Embryonic facial prominence (tissue), 1 donor: ENCODE results near the gene ZNF280B.
A peak's percentile ranks its signal among the peaks of the same experiment; 100 is the strongest.

Experiments
- DNase-seq: peaks from one replicate; pipeline ENCODE4 v3.0.0-alpha.2; 2016; ENCODE audit errors: extremely low spot score

Gene ZNF280B, protein sequence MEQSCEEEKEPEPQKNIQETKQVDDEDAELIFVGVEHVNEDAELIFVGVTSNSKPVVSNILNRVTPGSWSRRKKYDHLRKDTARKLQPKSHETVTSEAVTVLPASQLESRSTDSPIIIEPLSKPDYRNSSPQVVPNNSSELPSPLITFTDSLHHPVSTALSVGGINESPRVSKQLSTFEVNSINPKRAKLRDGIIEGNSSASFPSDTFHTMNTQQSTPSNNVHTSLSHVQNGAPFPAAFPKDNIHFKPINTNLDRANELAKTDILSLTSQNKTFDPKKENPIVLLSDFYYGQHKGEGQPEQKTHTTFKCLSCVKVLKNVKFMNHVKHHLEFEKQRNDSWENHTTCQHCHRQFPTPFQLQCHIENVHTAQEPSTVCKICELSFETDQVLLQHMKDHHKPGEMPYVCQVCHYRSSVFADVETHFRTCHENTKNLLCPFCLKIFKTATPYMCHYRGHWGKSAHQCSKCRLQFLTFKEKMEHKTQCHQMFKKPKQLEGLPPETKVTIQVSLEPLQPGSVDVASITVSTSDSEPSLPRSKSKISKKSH

DNA sequence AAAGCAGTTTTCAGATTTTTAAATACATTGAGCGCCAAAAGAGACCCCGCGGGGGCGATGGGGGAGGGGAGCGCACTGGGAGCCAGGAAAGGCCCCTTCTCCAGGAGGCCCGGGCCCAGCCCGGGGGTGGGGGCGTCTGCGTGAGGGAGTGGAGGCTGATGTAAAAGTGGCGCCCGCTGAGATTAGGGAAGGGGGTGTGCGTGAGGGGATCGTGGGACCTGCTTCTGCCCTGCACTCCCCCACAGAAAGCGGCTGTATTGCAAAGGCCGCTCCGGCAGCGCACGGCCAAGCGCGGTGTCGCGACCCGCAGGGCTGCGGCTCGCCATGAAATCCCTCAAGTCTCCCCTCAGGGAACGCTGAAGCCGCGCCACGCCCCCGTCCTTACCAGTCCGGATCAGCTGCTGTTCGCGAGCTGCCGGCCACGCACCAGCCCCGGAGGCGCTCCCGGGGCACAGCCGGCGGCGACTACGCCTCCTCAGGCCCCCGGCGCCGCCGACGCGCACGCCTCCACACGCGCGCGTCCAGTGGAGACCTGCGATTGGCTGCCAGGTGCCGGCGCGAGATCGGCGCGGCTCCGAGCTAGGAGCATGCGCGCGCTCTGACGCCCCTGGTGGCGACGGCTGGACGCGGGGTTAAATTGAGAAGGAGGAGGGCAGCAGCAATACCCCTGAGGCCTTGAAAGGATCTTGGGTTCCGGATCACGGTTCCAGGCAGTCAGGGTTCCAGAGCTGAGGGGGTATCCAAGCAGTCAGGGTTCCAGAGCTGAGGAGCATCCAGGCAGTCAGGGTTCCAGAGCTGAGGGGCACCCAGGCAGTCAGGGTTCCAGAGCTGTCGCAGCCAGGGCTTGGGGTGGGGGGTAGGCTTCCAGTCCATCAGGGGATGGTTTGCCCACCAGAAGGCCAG, at the start of gene ZNF280B:
ZNF280B (minus strand) TSS at position 469 of the 903 bp plus-strand sequence. CDS start 19,344 bp downstream, outside the sequence.
- peak; percentile 20 for DNase-seq

DNA sequence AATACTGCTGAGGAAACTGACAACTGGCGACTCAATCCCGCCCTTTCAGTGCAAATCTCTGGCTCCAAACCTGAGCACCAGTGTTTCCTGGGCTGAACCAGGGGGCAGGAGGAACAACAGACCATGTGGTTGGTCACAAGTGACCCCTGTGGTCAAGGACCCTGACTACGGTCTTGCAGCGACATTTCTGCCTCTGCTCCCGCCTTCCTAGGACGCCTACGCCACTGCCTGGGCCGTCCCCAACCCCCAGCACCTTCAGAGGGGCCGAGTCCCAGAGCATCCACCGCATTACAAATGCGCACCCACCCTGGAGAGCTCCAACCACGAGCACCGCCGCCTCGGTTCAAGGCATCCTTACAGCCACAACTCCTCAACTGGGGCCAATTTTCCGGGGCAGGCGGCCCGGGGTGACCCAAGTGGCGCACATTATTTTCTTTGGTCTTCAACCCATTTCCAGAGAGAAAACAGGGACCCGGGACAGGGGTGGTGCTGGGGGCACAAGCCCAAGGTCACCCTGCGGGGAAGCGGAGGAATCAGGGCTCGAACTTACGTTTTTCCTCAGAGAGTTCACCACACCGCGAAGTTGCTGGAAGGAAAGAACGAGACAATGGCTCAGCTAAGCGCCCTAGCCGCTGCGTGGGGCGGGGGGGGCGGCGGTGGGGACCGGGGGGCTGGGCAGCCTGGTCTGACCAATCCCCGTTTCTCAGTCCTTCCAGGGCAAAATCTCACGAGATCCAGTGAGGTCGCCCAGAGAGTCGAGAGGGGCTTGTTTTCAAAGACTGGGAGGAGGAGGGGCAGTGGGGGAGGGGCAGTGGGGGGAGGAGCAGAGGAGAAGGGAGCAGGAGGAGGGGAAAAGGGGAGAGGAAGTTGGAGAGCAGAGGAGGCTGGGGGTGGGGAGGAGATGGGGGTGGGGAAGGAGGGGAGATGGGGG, 48.7 kb upstream of the ZNF280B start:
- DNase-seq: no peak

DNA sequence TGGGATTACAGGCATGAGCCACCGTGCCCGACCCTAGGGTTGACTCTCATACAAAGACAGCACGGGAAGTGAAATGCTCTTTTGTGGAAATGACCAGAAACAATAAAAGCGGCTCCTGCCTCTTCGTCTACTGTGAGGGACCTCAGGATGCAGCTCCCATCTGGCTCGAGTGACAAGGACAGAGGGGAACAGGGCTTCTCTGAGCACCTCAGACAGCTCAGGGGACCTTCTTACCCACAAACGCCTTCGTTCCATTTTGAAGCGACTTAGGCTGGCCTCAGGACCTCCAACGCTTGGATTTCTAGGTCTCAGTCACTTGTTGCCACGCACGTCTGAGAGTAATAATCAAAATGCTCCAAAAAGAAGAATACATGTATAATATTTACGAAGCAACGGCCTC, 48.0 kb upstream of the ZNF280B start:
- no peak for DNase-seq

DNA sequence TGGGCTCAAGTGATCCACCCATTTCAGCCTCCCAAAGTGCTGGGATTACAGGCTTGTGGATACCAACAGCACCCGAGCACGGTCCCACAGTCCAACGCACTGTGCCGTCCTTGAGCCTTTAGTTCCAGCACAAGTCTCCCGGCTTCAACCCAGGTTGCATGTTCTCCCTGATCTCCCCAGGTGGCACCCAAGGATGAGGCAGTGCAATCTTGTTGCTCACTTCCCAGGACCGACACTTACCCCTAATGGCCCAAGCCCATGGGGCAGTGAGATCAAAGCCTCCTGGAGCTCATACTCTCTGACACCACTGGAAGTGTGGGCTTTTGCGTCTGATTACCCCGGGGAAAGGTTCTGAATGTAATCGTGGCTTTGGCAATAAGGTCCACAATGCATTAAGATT, 47.1 kb upstream of the ZNF280B start:
- DNase-seq: no peak

DNA sequence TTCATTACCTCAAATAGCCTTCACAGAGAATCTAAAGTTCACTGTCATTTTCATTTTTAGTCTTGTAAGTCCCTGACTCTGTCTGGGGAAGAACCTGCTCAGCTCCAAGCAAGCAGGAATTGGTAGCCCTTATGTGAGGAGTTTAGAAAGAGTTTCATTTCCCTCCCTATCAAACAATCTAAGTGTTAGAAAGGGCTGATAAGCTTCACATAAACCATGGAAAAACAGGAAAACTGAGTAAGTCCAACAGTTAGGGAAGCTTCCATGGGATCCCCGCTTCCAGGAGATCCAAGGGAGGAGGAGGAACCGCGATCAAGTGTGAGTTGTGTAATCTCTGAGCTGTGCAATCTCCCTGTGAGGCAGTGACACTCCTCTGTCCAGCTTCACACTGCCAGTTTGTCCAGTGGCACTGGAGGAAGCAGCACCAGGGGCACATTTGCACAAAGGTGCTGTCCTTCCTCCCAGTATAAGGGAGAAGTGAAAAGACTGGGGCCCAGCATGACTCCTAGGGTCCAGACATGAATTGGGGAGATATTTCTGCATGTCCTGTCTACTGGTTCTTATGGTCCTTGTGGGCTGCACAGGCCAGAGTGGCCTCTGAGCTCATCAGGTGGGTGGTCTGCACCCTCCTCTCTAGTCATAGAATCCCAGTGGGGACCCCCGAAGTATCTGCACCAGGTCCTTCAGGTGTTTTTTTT, 46.2 kb upstream of the ZNF280B start:
- no peak for DNase-seq

DNA sequence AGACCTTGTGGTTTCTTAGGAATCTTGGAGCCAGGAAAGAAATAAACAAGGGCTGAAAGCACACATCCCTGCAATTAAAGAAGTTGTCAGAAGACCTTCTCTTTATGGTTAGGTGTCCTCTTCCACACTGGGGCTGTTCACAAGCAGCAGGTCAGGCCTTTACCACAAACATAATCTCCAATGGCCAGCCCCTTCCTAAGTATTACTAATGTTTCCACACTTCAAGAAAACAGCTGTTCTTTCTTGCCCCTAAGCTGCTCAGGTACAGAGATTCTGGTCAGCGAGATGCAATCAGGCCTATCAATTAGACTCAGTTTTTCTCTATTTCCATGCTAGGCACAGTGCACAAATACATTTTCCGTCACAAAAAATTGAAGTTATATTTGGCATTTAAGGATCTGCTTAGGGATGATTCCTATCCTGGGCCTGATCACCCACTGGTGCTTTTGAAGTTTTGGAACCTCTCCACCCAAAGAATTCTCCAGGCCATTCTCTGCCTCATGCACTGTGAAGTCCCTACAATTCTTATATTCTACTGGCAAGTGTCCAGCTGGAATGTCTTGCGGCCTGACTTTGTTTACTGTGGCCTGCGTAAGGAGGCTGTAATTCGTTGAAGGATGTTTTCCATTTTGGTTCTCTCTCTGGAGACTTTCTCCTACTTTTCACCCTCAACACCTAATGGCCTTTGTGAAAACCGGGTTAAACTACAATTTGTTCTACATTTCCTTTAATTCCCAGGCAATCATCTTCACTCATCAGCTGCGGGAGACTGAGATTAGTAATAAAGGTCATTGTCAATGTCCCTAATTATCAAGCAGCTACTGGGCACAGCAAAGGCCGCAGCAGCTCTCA, 45.4 kb upstream of the ZNF280B start:
- no peak for DNase-seq

DNA sequence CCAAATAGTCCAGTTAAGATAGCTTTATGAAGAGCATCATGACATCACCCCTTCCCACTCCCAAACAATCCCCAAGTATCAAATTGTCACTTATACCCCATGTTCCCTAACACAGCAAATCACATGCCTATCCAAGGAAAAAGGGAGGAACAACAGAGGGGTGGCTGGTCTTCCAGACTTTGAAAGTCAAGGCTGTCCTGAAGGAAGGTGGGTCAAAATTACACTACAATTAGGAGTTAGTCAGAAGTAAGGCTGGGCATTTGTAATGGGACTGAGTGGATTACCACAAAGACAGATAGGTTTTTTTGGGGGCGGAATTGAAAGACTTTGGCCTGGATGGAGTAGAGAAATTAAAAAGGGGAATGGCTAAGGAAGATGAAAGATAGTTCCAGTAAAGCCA, 44.6 kb upstream of the ZNF280B start:
- DNase-seq: no peak

DNA sequence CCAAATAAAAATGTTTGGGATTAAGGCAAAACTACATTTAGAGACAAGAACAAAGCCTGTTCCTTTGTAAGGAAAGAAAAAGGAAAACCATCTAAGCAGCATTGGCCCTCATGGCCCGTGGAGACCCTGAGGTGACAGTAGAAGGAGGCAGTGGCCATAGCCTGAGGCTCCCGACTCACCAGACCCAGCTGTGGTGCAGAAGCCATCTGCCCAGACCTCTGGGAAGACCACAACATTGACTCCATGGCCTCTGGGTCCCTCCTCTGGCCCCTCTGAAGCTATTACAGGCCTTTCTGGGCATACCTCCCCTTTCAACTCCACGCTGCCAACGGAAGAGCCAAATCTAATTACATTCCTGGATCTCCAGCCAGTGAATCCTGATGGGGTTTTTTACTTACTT, 44.1 kb upstream of the ZNF280B start:
- DNase-seq: no peak

DNA sequence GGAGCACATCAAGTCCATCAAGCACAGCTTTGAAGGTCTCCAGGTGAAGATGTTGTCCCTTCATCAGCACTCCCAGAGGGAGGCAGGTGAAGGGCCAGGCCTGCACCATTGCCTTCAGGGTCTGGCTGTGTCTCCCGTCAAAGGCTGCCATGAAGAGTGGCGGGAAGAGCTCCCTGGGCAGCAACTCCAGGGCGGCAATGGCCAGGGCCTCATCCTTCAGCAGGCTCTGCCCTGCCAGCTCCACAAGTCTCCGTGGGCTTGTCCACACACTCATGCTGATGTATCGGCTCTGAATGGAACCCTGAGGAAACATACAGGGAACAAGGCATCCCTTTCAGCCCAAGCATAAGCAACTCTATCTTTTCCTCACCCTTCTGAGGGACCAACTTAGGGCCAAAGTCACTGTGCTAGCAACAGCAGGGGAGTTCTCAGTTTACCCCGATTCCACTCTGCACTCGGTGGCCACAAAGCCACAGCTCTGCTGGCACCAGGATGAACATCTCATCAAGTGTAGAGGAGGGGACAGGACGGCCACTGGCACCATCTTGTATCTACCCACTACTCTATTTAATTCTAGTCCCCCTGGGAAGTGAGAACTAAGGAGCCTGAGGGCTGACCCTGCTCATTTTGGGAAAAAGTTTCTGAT, 42.4 kb upstream of the ZNF280B start:
- DNase-seq: no peak

DNA sequence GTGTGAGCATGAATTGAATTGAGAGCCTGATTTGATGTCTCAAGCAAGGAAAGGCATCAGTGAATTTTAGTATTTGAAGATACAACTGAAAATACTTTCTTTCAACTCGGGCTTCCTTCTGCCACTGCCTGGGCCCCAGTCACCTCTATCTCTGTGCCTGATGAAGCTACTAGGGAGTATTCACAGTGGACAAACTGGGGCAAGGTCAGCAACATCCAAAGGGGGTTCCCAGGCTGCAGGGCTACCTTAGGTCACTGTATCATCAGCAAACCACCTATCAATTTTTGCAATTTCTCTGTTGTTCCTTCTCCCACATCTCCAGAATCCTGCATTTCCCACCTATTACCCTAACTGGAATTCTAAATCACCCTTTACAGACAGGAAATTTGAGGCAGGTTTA, 40.4 kb upstream of the ZNF280B start:
- no peak for DNase-seq

DNA sequence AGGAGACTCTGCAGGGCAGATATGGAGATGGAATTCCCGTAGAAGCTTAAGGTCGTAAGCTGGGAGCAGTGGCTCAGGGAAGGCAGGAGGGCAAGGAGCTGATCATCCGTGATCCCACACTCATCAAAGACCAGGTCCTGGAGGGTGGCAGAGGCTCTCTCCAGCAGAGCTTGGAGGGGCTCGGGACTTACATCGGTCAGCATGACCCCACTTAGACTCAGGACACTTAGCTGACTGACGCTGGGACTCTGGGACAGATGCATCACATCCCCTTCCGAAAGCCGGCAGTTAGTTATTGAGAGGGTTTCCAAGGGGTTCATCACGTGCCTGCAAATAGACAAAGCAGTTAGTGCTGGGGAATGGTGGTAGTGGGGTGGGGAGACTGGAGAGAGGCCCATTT, 39.8 kb upstream of the ZNF280B start:
- no peak for DNase-seq

DNA sequence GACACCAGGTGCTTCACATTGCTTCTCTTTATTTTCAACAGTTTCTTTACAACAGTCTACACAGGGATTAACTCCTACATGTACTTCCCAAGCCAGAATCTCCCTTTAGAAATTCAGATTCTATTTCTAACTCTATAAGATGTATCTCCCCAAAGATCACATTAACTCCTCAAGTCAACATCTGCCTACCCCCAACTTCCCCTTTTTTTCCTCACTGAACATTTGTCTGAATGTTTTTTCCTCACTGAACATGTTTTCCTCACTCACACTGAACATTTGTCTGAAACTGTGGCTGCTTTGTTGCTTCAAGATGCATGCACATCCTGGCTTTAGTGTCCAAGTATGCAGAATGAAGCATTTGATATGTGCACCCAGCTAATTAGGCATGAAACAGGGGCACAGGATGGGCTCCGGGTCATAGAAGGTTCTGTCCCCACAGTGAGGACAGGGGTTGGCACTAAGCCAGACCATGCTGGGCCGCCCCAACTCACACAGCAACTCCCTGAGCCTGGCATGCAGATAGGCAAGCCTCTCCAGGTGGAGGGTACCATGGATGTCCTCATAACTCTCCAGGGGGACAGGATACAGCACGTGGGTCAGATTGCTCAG, 39.3 kb upstream of the ZNF280B start:
- no peak for DNase-seq

DNA sequence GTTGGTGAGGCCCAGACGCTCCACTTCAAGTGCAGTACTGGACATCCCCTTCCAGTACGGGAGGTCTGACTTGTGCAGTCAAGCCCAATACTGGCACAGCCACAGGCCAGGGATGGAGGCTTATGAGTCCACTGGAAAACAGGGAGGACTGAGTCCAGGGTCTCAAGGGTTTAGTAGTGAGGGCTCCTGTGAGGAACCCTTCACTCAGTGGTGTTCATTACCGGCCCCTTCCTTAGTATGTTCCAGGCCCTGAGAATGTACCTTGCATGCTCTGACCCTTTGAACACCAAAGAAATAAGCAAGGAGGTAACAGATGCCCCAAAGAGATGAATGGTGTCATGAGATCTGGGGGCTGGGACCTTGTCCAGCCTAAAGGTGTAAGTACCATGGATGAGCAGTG, 38.7 kb upstream of the ZNF280B start:
- no peak for DNase-seq

DNA sequence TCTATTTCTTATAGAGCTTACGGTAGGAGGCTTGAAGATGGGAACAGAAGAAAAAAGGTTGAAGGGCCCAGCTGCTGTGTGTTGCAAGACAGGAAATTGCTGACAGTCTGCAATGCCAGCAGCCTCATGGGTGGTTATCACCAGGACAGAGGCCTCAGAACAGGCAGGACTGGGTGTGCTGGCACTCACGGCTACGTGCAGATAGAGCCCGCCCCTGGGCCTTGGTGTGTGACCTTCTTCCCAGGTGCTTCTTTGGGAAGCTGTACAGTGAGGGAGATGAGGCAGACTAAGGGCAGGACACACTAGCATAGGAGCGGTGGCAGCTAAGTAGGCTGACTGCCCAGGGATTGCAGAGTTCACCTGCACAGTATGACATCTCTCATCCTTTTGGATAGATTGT, 37.9 kb upstream of the ZNF280B start:
- DNase-seq: no peak

DNA sequence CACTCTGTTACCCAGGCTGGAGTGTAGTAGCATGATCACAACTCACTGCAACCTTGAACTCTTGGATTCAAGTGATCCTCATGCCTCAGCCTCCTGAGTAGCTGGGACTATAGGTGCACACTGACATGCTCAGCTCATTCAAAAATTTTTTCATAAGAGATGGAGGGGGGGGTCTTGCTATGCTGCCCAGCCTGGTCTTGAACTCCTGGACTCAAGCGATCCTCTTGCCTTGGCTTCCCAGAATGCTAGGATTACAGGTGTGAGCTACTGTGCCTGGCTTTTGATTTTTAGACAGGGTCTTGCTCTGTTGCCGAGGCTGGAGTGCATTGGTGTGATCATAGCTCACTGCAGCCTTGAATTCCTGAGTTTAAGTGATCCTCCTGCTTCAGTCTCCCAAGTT, 36.5 kb upstream of the ZNF280B start:
- no peak for DNase-seq

DNA sequence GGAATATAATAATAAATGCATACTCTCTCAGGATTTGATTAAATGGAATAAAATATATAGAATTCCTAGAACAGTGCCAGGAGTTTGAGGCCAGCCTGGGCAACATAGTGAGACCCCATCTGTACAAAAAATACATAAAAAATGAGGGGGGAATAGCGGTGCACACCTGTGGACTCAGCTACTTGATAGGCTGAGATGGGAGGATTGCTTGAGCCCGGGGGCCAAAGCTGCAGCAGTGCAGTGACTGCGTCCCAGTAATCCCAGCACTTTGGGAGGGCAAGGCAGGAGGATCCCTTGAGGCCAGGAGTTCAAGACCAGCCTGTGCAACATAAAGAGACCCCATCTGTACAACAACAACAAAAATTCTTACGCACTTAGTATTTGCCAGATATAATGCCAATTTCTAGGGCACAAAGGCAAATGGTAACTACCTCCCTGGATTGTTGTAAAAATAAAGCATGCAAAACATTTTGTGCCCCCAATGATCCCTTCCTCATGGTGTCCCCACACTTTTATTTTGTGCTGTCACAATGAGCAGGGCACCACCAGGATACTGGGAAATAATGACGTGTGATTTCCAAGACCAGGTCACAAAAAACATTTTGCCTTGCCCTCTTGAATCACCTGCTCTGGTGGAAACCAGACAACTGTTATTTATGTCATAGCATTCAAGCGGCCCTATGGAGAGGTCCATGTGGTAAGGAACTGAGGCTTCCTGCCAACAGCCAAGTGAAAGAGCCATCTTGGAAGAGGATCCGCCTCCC, 29.9 kb upstream of the ZNF280B start:
- no peak for DNase-seq

DNA sequence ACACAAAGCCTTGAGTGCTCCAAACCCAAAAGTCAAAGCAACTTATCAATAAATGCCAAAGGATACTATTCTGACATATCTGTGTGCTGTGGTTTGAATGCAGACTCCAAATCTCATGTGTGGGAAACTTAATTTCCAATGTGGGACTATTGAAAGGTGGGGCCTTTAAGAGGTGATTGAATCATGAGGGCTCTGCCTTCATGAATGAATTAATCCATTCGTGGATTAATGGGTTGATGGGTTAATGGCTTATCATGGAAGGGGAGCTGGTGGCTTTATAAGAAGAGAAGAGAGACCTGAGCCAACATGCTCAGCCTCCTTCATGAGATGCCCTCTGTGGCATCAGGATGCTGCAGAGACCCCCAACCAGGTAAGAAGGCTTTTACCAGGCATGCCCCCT, 28.4 kb upstream of the ZNF280B start:
- DNase-seq: no peak

DNA sequence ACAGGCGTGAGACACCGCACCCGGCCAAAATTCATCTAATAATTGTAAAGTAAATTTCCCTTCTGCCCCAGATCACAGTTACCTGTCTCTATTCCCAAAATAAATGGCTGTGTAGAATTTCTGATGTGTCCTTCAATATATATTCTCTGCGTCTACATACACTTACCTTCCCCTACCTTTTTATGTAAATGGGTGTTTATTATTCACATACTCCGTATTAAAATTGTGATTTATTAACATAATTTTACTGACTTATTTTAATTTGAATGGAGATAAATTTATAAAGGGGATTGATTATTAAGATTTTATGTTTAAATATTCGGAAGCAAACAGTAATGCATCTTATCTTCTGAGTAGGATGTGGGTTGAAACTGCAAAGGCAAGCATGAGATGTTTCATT, 28.0 kb upstream of the ZNF280B start:
- DNase-seq: no peak
